BJ (cell line): ENCODE measurements around the gene PLOD1. TPM values are rescaled to one million over a fixed set of nuclear protein-coding genes. Genes with fewer than 3 reads are reported as not detected.
A peak's percentile ranks its signal among the peaks of the same experiment; 100 is the strongest.

ENCODE experiments used
- CTCF ChIA-PET: fragments of 350-600 bp; formaldehyde crosslinking; extraction: SDS; loops from one replicate; lab custom pipeline; 2021; ENCODE audit warnings: antibody characterized with exemption, inconsistent platforms; lab: Yijun Ruan, JAX
- POLR2A ChIA-PET: fragments of 300-600 bp; sonication (Branson Sonifier 250); formaldehyde crosslinking; extraction: SDS; loops from one replicate; lab custom pipeline; 2021; ENCODE audit warnings: antibody characterized with exemption; lab: Charles Lee
- DNase-seq: peaks from one replicate; pipeline ENCODE4 v3.0.0-alpha.2; 2011; ENCODE audit warnings: low read depth
- H3K27me3 ChIP-seq: 2 replicates; pipeline ENCODE4 v1.6.0; 2011; ENCODE audit warnings: low read length; ENCODE audit not compliant: control insufficient read depth, insufficient read depth
- H3K36me3 ChIP-seq: 2 replicates; pipeline ENCODE4 v1.5.1; 2011; ENCODE audit warnings: low read length; ENCODE audit not compliant: control insufficient read depth, insufficient read depth
- H3K4me3 ChIP-seq: 2 replicates; pipeline ENCODE4 v1.5.1; 2011; ENCODE audit warnings: low read depth, mild to moderate bottlenecking, control low read depth, low read length
- CTCF ChIP-seq: IDR thresholded peaks from 2 replicates; pipeline ENCODE4 v1.5.1; 2011; ENCODE audit warnings: low read depth, mild to moderate bottlenecking, control low read depth, inconsistent platforms, low read length, moderate library complexity; ENCODE audit not compliant: insufficient read depth
- polyA minus RNA-seq: library from RNA; depleted of rRNA, polyadenylated mRNA; stranded (reverse); fragments of >200 nt; gene quantifications from 2 replicates; pipeline ENCODE4 v1.2.3, GENCODE V29; 2011; rRNA and poly(A)+ RNA removed
- polyA plus RNA-seq: library from polyadenylated mRNA; depleted of rRNA; stranded (reverse); fragments of >200 nt; gene quantifications from 2 replicates; pipeline ENCODE4 v1.2.3, GENCODE V29; 2011; rRNA removed

The PLOD1 gene
- polyA plus RNA-seq (528 and 851 TPM in 2 replicates), polyA minus RNA-seq (252 and 298 TPM in 2 replicates)

- CTCF ChIA-PET: interaction anchor here (0.5 kb wide), 1 partner anchor 197 kb away, joined by 3 read pairs; no protein-coding TSS in a partner anchor
- Histone ChIP-seq H3K27me3 (no peaks in the 10 kb centered on the region), H3K4me3 (peak within 1 kb of the TSS; percentile 88), H3K36me3 (peaks cover 5% of the 10 kb centered on the region)
- POLR2A ChIA-PET: interaction anchor here (1.0 kb wide), 1 partner anchor 26 kb away, joined by 4 read pairs; no protein-coding TSS in a partner anchor
- DNase-seq: peak; percentile 54
- TF ChIP-seq CTCF: no peak
These were observed at the start of gene PLOD1 for GRCh38 chr1:11934302-11935056. Gene PLOD1, plus strand, starts transcription at chr1:11934717. Its CDS starts 63 bp downstream, at chr1:11934780.

- CTCF ChIA-PET: interaction anchor here (1.5 kb wide), 1 partner anchor 48 kb away, joined by 4 read pairs; no protein-coding TSS in a partner anchor
- Histone ChIP-seq H3K36me3 (no peaks in the 10 kb centered on the region), H3K27me3 (no peaks in the 10 kb centered on the region), H3K4me3 (no peak overlapping the region)
- POLR2A ChIA-PET: no interaction called here
- TF ChIP-seq CTCF: no peak
- no peak for DNase-seq
These were observed 48.6 kb upstream of the PLOD1 start for GRCh38 chr1:11885916-11886315.

GRCh38 chr1:11886986-11887665 lies 47.4 kb upstream of the PLOD1 start:
- Histone ChIP-seq H3K36me3 (no peaks in the 10 kb centered on the region), H3K4me3 (no peak overlapping the region), H3K27me3 (peaks cover 3% of the 10 kb centered on the region; the same call in 1 of the 2 replicates)
- CTCF ChIA-PET: interaction anchor here (1.0 to 1.8 kb wide), 3 partner anchors 24 to 59 kb away, joined by 3 to 4 read pairs (median 3); no protein-coding TSS in a partner anchor
- TF ChIP-seq CTCF: no peak
- POLR2A ChIA-PET: no interaction called here
- no peak for DNase-seq

GRCh38 chr1:11887666-11888007 lies 46.9 kb upstream of the PLOD1 start:
- DNase-seq: no peak
- Histone ChIP-seq H3K36me3 (no peaks in the 10 kb centered on the region), H3K27me3 (peaks cover 8% of the 10 kb centered on the region; the same call in 1 of the 2 replicates), H3K4me3 (no peak overlapping the region)
- CTCF ChIA-PET: interaction anchor here (1.0 to 1.8 kb wide), 3 partner anchors 24 to 59 kb away, joined by 3 to 4 read pairs (median 3); no protein-coding TSS in a partner anchor
- TF ChIP-seq CTCF: no peak
- POLR2A ChIA-PET: no interaction called here
